T-cell (primary cell): ENCODE data around the gene PTPRD. TPM values are rescaled to one million over a fixed set of nuclear protein-coding genes. Genes with fewer than 3 reads are reported as not detected.

ENCODE experiments used
- ATAC-seq, 4 experiments: fragments of 200-7000 bp in 3 of 4; fragments of 150-1000 bp in 1 of 4; cut with Tn5 transposase; replicated peaks in 1 of 4; 1 replicate in 3 of 4; 2 replicates in 1 of 4; pipeline ENCODE4 v1.10.0; 2021; ENCODE audit warnings: moderate library complexity in 3 of 4, mild to moderate bottlenecking in 2 of 4, moderate number of reproducible peaks in 1 of 4
- CTCF ChIA-PET, 2 donors: fragments of 300-600 bp; sonication (Branson Sonifier 250); formaldehyde crosslinking; loops; one replicate each; lab custom pipeline; 2022; ENCODE audit warnings: antibody characterized with exemption in 2 of 2; lab: Charles Lee
- POLR2A ChIA-PET, 2 donors: fragments of 300-600 bp; sonication (Branson Sonifier 250); formaldehyde crosslinking; loops; one replicate each; lab custom pipeline; 2022; ENCODE audit warnings: antibody characterized with exemption in 2 of 2; lab: Charles Lee
- DNase-seq, 35 experiments: peaks; one replicate each; pipeline versions ENCODE4 v3.0.0 to v3.0.0-alpha.2; 2013 to 2023
- H3K27ac ChIP-seq: one replicate; pipeline ENCODE4 v1.5.1; 2013; ENCODE audit warnings: low read length
- H3K27me3 ChIP-seq, 2 experiments: replicated peaks in 1 of 2; 1 replicate in 1 of 2; 2 replicates in 1 of 2; pipeline versions ENCODE4 v1.6.1 to v1.7.0; 2013; ENCODE audit warnings: low read length in 1 of 2, mixed read lengths in 1 of 2; ENCODE audit not compliant: control insufficient read depth in 2 of 2, insufficient read depth in 2 of 2; ENCODE audit errors: extremely low read depth in 1 of 2
- H3K36me3 ChIP-seq, 2 donors: 1 replicate in 1 of 2; 2 replicates in 1 of 2; pipeline versions ENCODE4 v1.6.1 to v1.7.0; 2013; ENCODE audit warnings: low read length in 1 of 2; ENCODE audit not compliant: control insufficient read depth in 2 of 2, insufficient read depth in 1 of 2; ENCODE audit errors: extremely low read depth in 1 of 2
- H3K4me1 ChIP-seq, 2 experiments: 1 replicate in 1 of 2; 2 replicates in 1 of 2; pipeline versions ENCODE4 v1.6.1 to v1.7.0; 2013; ENCODE audit warnings: low read length in 2 of 2, mixed read lengths in 1 of 2; ENCODE audit not compliant: insufficient read depth in 2 of 2, control insufficient read depth in 1 of 2; ENCODE audit errors: extremely low read depth in 1 of 2
- H3K4me3 ChIP-seq, 2 donors: 1 replicate in 1 of 2; 2 replicates in 1 of 2; pipeline versions ENCODE4 v1.5.1 to v1.7.0; 2013; ENCODE audit warnings: mild to moderate bottlenecking in 2 of 2, low read length in 1 of 2, moderate library complexity in 1 of 2; ENCODE audit not compliant: control insufficient read depth in 1 of 2; ENCODE audit errors: extremely low read depth in 1 of 2
- H3K9me3 ChIP-seq: 2 replicates; pipeline ENCODE4 v1.7.0; 2013
- H3K27ac Mint-ChIP-seq, 2 donors: one replicate each; pipeline ENCODE4 v1.8.0; 2020 to 2021; ENCODE audit warnings: mild to moderate bottlenecking in 2 of 2, mixed read lengths in 2 of 2
- H3K27me3 Mint-ChIP-seq, 2 donors: one replicate each; pipeline ENCODE4 v1.8.0; 2021 to 2022; ENCODE audit warnings: mixed read lengths in 2 of 2
- H3K36me3 Mint-ChIP-seq: one replicate; pipeline ENCODE4 v1.8.0; 2021; ENCODE audit warnings: mixed read lengths
- H3K4me1 Mint-ChIP-seq, 3 donors: one replicate each; pipeline ENCODE4 v1.8.0; 2020 to 2022; ENCODE audit warnings: mixed read lengths in 3 of 3, mild to moderate bottlenecking in 1 of 3
- H3K4me3 Mint-ChIP-seq, 3 donors: one replicate each; pipeline ENCODE4 v1.8.0; 2020 to 2022; ENCODE audit warnings: mild to moderate bottlenecking in 3 of 3, mixed read lengths in 3 of 3, moderate library complexity in 3 of 3
- H3K9me3 Mint-ChIP-seq, 3 donors: one replicate each; pipeline ENCODE4 v1.8.0; 2020 to 2022; ENCODE audit warnings: mixed read lengths in 3 of 3
- WGBS: methylation state at CpG from one replicate; pipeline ENCODE4 v1.1.5; 2013; ENCODE audit warnings: missing lambda C conversion rate; ENCODE audit not compliant: insufficient coverage; 5-methylcytosine and 5-hydroxymethylcytosine counted together
- total RNA-seq, 35 experiments: library from RNA in 6 of 35; stranded (reverse) in 6 of 35; fragments of 120-200 nt in 1 of 35; gene quantifications; one replicate each; pipeline versions ENCODE4 v1.2.1 to v1.2.4 and lab custom pipeline; 2013 to 2026

Gene PTPRD
- total RNA-seq, 5 donors from 2014 or later (not counting 1 experiment from before 2014, with no cell fraction given), result 0.13 to 0.61 (median 0.38) TPM; not detected in 2

GRCh38 chr9:9223175-9223574 is 1389.6 kb downstream of the PTPRD start:
- H3K36me3 Mint-ChIP-seq, result no peaks in the 10 kb centered on the region
- no peak overlapping the region for H3K4me3 ChIP-seq
- ChIA-PET CTCF (no interaction called here), POLR2A (no interaction called here)
- no peaks in the 10 kb centered on the region for H3K4me1 Mint-ChIP-seq
- H3K27ac Mint-ChIP-seq, result no peak overlapping the region
- no peaks in the 10 kb centered on the region for H3K4me1 ChIP-seq
- no peaks in the 10 kb centered on the region for H3K27me3 Mint-ChIP-seq
- no peak overlapping the region for H3K4me3 Mint-ChIP-seq
- H3K9me3 Mint-ChIP-seq, result peaks cover 0 to 8% (median 4%) of the 10 kb centered on the region in 3 donors
- H3K27me3 ChIP-seq, result no peaks in the 10 kb centered on the region
- H3K36me3 ChIP-seq, result no peaks in the 10 kb centered on the region
- DNase-seq, result no peak
- H3K27ac ChIP-seq, result no peak overlapping the region
- ATAC-seq, result no peak
- no peaks in the 10 kb centered on the region for H3K9me3 ChIP-seq

GRCh38 chr9:9222730-9223129 is 1390.1 kb downstream of the PTPRD start:
- Mint-ChIP-seq H3K27ac (no peak overlapping the region), H3K4me3 (no peak overlapping the region), H3K9me3 (peaks cover 0 to 8% (median 4%) of the 10 kb centered on the region in 3 donors), H3K36me3 (no peaks in the 10 kb centered on the region), H3K4me1 (no peaks in the 10 kb centered on the region), H3K27me3 (no peaks in the 10 kb centered on the region)
- POLR2A ChIA-PET, result no interaction called here
- CTCF ChIA-PET, result no interaction called here
- ATAC-seq, result no peak
- H3K4me3 ChIP-seq, result no peak overlapping the region
- no peaks in the 10 kb centered on the region for H3K27me3 ChIP-seq
- H3K36me3 ChIP-seq, result no peaks in the 10 kb centered on the region
- no peaks in the 10 kb centered on the region for H3K4me1 ChIP-seq
- no peaks in the 10 kb centered on the region for H3K9me3 ChIP-seq
- no peak overlapping the region for H3K27ac ChIP-seq
- no CpG with 5 or more reads among the region's 1 CpG for WGBS
- DNase-seq, result no peak

- no peaks in the 10 kb centered on the region for H3K4me1 ChIP-seq
- no peaks in the 10 kb centered on the region for H3K27me3 Mint-ChIP-seq
- no peaks in the 10 kb centered on the region for H3K27me3 ChIP-seq
- H3K36me3 ChIP-seq, result no peaks in the 10 kb centered on the region
- H3K9me3 Mint-ChIP-seq, result peaks cover 3 to 5% (median 3%) of the 10 kb centered on the region in 3 donors
- no peak for ATAC-seq
- no peak overlapping the region for H3K27ac ChIP-seq
- ChIA-PET CTCF (interaction anchor here in 1 of 2 donors (0.6 kb wide), 1 partner anchor 1128 kb away, joined by 4 read pairs; no protein-coding TSS in a partner anchor), POLR2A (no interaction called here)
- DNase-seq, result no peak
- H3K9me3 ChIP-seq, result no peaks in the 10 kb centered on the region
- WGBS, result no CpG with 5 or more reads among the region's 2 CpGs
- H3K4me1 Mint-ChIP-seq, result no peaks in the 10 kb centered on the region
- H3K4me3 Mint-ChIP-seq, result no peak overlapping the region
- H3K36me3 Mint-ChIP-seq, result no peaks in the 10 kb centered on the region
- no peak overlapping the region for H3K4me3 ChIP-seq
- no peak overlapping the region for H3K27ac Mint-ChIP-seq
These were observed 1395.9 kb downstream of the PTPRD start for GRCh38 chr9:9216934-9217333.

- ChIA-PET POLR2A (no interaction called here), CTCF (no interaction called here)
- DNase-seq (no peak), ATAC-seq (no peak)
- no peak overlapping the region for H3K27ac Mint-ChIP-seq
- Histone ChIP-seq H3K4me1 (no peaks in the 10 kb centered on the region), H3K9me3 (no peaks in the 10 kb centered on the region), H3K4me3 (no peak overlapping the region), H3K27ac (no peak overlapping the region), H3K36me3 (no peaks in the 10 kb centered on the region), H3K27me3 (no peaks in the 10 kb centered on the region)
- H3K4me3 Mint-ChIP-seq, result no peak overlapping the region
- H3K27me3 Mint-ChIP-seq, result no peaks in the 10 kb centered on the region
- H3K9me3 Mint-ChIP-seq, result peaks cover 3 to 5% (median 3%) of the 10 kb centered on the region in 3 donors
- no CpG with 5 or more reads among the region's 2 CpGs for WGBS
- H3K36me3 Mint-ChIP-seq, result no peaks in the 10 kb centered on the region
- H3K4me1 Mint-ChIP-seq, result no peaks in the 10 kb centered on the region
These were observed 1397.8 kb downstream of the PTPRD start for GRCh38 chr9:9215050-9215449.

GRCh38 chr9:9214066-9214465 is 1398.7 kb downstream of the PTPRD start:
- WGBS, result 43% methylated on average over 3 of the region's 6 CpGs
- H3K36me3 Mint-ChIP-seq, result no peaks in the 10 kb centered on the region

GRCh38 chr9:9212963-9213362 is 1399.8 kb downstream of the PTPRD start:
- H3K27ac ChIP-seq, result no peak overlapping the region
- CTCF ChIA-PET, result no interaction called here
- no peak overlapping the region for H3K4me3 ChIP-seq
- no peak for ATAC-seq
- H3K27me3 ChIP-seq, result no peaks in the 10 kb centered on the region
- POLR2A ChIA-PET, result no interaction called here
- H3K36me3 ChIP-seq, result no peaks in the 10 kb centered on the region
- H3K27me3 Mint-ChIP-seq, result no peaks in the 10 kb centered on the region
- no peaks in the 10 kb centered on the region for H3K9me3 ChIP-seq
- WGBS, result no CpG with 5 or more reads among the region's 3 CpGs
- no peak overlapping the region for H3K4me3 Mint-ChIP-seq
- H3K27ac Mint-ChIP-seq, result no peak overlapping the region
- no peaks in the 10 kb centered on the region for H3K4me1 ChIP-seq
- H3K4me1 Mint-ChIP-seq, result no peaks in the 10 kb centered on the region
- H3K36me3 Mint-ChIP-seq, result no peaks in the 10 kb centered on the region
- DNase-seq, result no peak
- H3K9me3 Mint-ChIP-seq, result peaks cover 3 to 5% (median 3%) of the 10 kb centered on the region in 3 donors

More at GRCh38 chr9:9214066-9214465, 1398.7 kb downstream of the PTPRD start:
- Histone ChIP-seq H3K27me3 (no peaks in the 10 kb centered on the region), H3K9me3 (no peaks in the 10 kb centered on the region), H3K4me3 (no peak overlapping the region), H3K36me3 (no peaks in the 10 kb centered on the region), H3K27ac (no peak overlapping the region), H3K4me1 (no peaks in the 10 kb centered on the region)
- Mint-ChIP-seq H3K27me3 (no peaks in the 10 kb centered on the region), H3K27ac (no peak overlapping the region), H3K4me1 (no peaks in the 10 kb centered on the region), H3K9me3 (peaks cover 3 to 5% (median 3%) of the 10 kb centered on the region in 3 donors), H3K4me3 (no peak overlapping the region)
- DNase-seq (no peak), ATAC-seq (no peak)
- ChIA-PET CTCF (no interaction called here), POLR2A (no interaction called here)

- no CpG with 5 or more reads among the region's 1 CpG for WGBS
- no peak overlapping the region for H3K4me3 ChIP-seq
- Mint-ChIP-seq H3K4me1 (no peaks in the 10 kb centered on the region), H3K36me3 (no peaks in the 10 kb centered on the region), H3K9me3 (peaks cover 3 to 13% (median 7%) of the 10 kb centered on the region in 3 donors), H3K27ac (no peak overlapping the region), H3K27me3 (no peaks in the 10 kb centered on the region), H3K4me3 (no peak overlapping the region)
- H3K27me3 ChIP-seq, result no peaks in the 10 kb centered on the region
- H3K27ac ChIP-seq, result no peak overlapping the region
- DNase-seq (no peak), ATAC-seq (no peak)
- ChIA-PET CTCF (no interaction called here), POLR2A (no interaction called here)
- no peaks in the 10 kb centered on the region for H3K9me3 ChIP-seq
- no peaks in the 10 kb centered on the region for H3K4me1 ChIP-seq
- no peaks in the 10 kb centered on the region for H3K36me3 ChIP-seq
These were observed 1410.5 kb downstream of the PTPRD start for GRCh38 chr9:9202276-9202675.
